Karpas-422 (cell line): ENCODE measurements around the gene FHIP1B. TPM values are rescaled to one million over a fixed set of nuclear protein-coding genes. Genes with fewer than 3 reads are reported as not detected.

Source experiments
- DNase-seq: peaks from one replicate; pipeline ENCODE4 v3.0.0-alpha.2; 2015
- H2AFZ ChIP-seq: fragments of 200-600 bp; sonication (generic); 2 replicates; pipeline ENCODE4 v1.6.1; 2014; ENCODE audit warnings: antibody characterized with exemption, low read length, mixed read lengths
- H3K27ac ChIP-seq: fragments of 200-600 bp; sonication (generic); 2 replicates; pipeline ENCODE4 v1.5.1; 2014; ENCODE audit warnings: mild to moderate bottlenecking, low read length, moderate library complexity
- H3K27me3 ChIP-seq: fragments of 200-600 bp; sonication (generic); 2 replicates; pipeline ENCODE4 v1.6.1; 2014; ENCODE audit warnings: low read length, mixed read lengths
- H3K36me3 ChIP-seq: fragments of 200-600 bp; sonication (generic); 2 replicates; pipeline ENCODE4 v1.6.1; 2014; ENCODE audit warnings: low read length, mixed read lengths; ENCODE audit not compliant: insufficient read depth
- H3K4me1 ChIP-seq: fragments of 200-600 bp; sonication (generic); 2 replicates; pipeline ENCODE4 v1.6.1; 2014; ENCODE audit warnings: mild to moderate bottlenecking, low read length, mixed read lengths
- H3K4me2 ChIP-seq: fragments of 200-600 bp; sonication (generic); 2 replicates; pipeline ENCODE4 v1.6.1; 2014; ENCODE audit warnings: low read length, low read depth, mild to moderate bottlenecking; ENCODE audit not compliant: poor library complexity, severe bottlenecking
- H3K4me3 ChIP-seq: fragments of 200-600 bp; sonication (generic); 2 replicates; pipeline ENCODE4 v1.5.1; 2014; ENCODE audit warnings: mild to moderate bottlenecking, antibody characterized with exemption, low read length, mixed read lengths
- H3K79me2 ChIP-seq: fragments of 200-600 bp; sonication (generic); 2 replicates; pipeline ENCODE4 v1.6.1; 2014; ENCODE audit warnings: mild to moderate bottlenecking, low read length, mixed read lengths
- H3K9ac ChIP-seq: fragments of 200-600 bp; sonication (generic); 2 replicates; pipeline ENCODE4 v1.6.0; 2014; ENCODE audit warnings: low read length
- H3K9me2 ChIP-seq: fragments of 200-600 bp; sonication (generic), shearing (Covaris generic); replicated peaks from 2 replicates; pipeline ENCODE4 v1.6.0; 2014; ENCODE audit warnings: mild to moderate bottlenecking, low read length, moderate library complexity; ENCODE audit not compliant: insufficient read depth
- H3K9me3 ChIP-seq: fragments of 300-700, 200-600 bp; sonication (generic); 2 replicates; pipeline ENCODE4 v1.6.1; 2014; ENCODE audit warnings: low read length, mixed read lengths
- H4K20me1 ChIP-seq: fragments of 200-600 bp; sonication (generic); 2 replicates; pipeline ENCODE4 v1.6.1; 2014; ENCODE audit warnings: mild to moderate bottlenecking, antibody characterized with exemption, low read length, low read depth; ENCODE audit not compliant: insufficient read depth
- total RNA-seq: library from RNA; depleted of rRNA; stranded (reverse); fragments of >200 nt; shearing (Covaris generic); gene quantifications from 2 replicates; pipeline ENCODE4 v1.2.3, GENCODE V29; 2014; ENCODE audit warnings: low replicate concordance

FHIP1B gene
- total RNA-seq, 1 experiment from 2014 or later, result 33.9 TPM

- no peaks in the 10 kb centered on the region for H3K79me2 ChIP-seq
- no peak within 1 kb of the TSS for H2AFZ ChIP-seq
- no peak within 1 kb of the TSS for H3K27ac ChIP-seq
- H3K36me3 ChIP-seq, result 0 out of 2 replicates have a peak, but pooled peaks cover 4% of the 10 kb centered on the region
- no peaks in the 10 kb centered on the region for H3K9me2 ChIP-seq
- H3K9me3 ChIP-seq, result no peaks in the 10 kb centered on the region
- H3K9ac ChIP-seq, result no peak within 1 kb of the TSS
- H3K4me3 ChIP-seq, result no peak within 1 kb of the TSS
- no peaks in the 10 kb centered on the region for H3K4me1 ChIP-seq
- no peak within 1 kb of the TSS for H3K4me2 ChIP-seq
- no peak for DNase-seq
- H3K27me3 ChIP-seq, result no peaks in the 10 kb centered on the region
- H4K20me1 ChIP-seq, result 0 out of 2 replicates have a peak, but pooled peaks cover 3% of the 10 kb centered on the region
Observed at GRCh38 chr11:6205366-6205765, 29.1 kb downstream of the FHIP1B start, which contains the start of gene C11orf42. Gene C11orf42 (plus strand): TSS chr11:6205557. CDS start chr11:6205616, 59 bp downstream.

- 0 out of 2 replicates have a peak, but pooled peaks cover 4% of the 10 kb centered on the region for H3K36me3 ChIP-seq
- no peaks in the 10 kb centered on the region for H3K4me1 ChIP-seq
- no peak overlapping the region for H2AFZ ChIP-seq
- no peak overlapping the region for H3K9ac ChIP-seq
- 0 out of 2 replicates have a peak, but pooled peaks cover 3% of the 10 kb centered on the region for H4K20me1 ChIP-seq
- H3K9me2 ChIP-seq, result no peaks in the 10 kb centered on the region
- no peak overlapping the region for H3K4me3 ChIP-seq
- H3K27ac ChIP-seq, result no peak overlapping the region
- H3K9me3 ChIP-seq, result no peaks in the 10 kb centered on the region
- no peaks in the 10 kb centered on the region for H3K27me3 ChIP-seq
- H3K4me2 ChIP-seq, result no peak overlapping the region
- H3K79me2 ChIP-seq, result no peaks in the 10 kb centered on the region
- DNase-seq, result no peak
Observed at GRCh38 chr11:6204706-6205105, 29.7 kb downstream of the FHIP1B start.

- Histone ChIP-seq H3K79me2 (no peaks in the 10 kb centered on the region), H2AFZ (no peak overlapping the region)
- DNase-seq, result no peak
Observed at GRCh38 chr11:6203327-6203726, 31.1 kb downstream of the FHIP1B start.

GRCh38 chr11:6202041-6202440 lies 32.4 kb downstream of the FHIP1B start:
- Histone ChIP-seq H3K79me2 (no peaks in the 10 kb centered on the region), H3K9me2 (no peaks in the 10 kb centered on the region), H3K4me3 (no peak overlapping the region), H3K9ac (no peak overlapping the region), H4K20me1 (0 out of 2 replicates have a peak, but pooled peaks cover 2% of the 10 kb centered on the region), H3K4me1 (no peaks in the 10 kb centered on the region), H3K4me2 (no peak overlapping the region), H3K36me3 (0 out of 2 replicates have a peak, but pooled peaks cover 4% of the 10 kb centered on the region), H2AFZ (no peak overlapping the region), H3K27me3 (no peaks in the 10 kb centered on the region), H3K9me3 (no peaks in the 10 kb centered on the region), H3K27ac (no peak overlapping the region)
- no peak for DNase-seq

More at GRCh38 chr11:6203327-6203726, 31.1 kb downstream of the FHIP1B start:
- no peak overlapping the region for H3K27ac ChIP-seq
- no peak overlapping the region for H3K4me2 ChIP-seq
- no peaks in the 10 kb centered on the region for H3K4me1 ChIP-seq
- H3K27me3 ChIP-seq, result no peaks in the 10 kb centered on the region
- H3K9me2 ChIP-seq, result no peaks in the 10 kb centered on the region
- 0 out of 2 replicates have a peak, but pooled peaks cover 3% of the 10 kb centered on the region for H4K20me1 ChIP-seq
- H3K9ac ChIP-seq, result no peak overlapping the region
- H3K36me3 ChIP-seq, result 0 out of 2 replicates have a peak, but pooled peaks cover 4% of the 10 kb centered on the region
- no peak overlapping the region for H3K4me3 ChIP-seq
- H3K9me3 ChIP-seq, result no peaks in the 10 kb centered on the region

GRCh38 chr11:6201481-6201880 lies 33.0 kb downstream of the FHIP1B start:
- no peak overlapping the region for H3K27ac ChIP-seq
- H3K4me1 ChIP-seq, result no peaks in the 10 kb centered on the region

GRCh38 chr11:6200975-6201374 lies 33.5 kb downstream of the FHIP1B start:
- no peak overlapping the region for H3K9ac ChIP-seq
- H3K27ac ChIP-seq, result no peak overlapping the region
- H3K27me3 ChIP-seq, result no peaks in the 10 kb centered on the region
- H3K9me2 ChIP-seq, result no peaks in the 10 kb centered on the region
- H3K9me3 ChIP-seq, result no peaks in the 10 kb centered on the region
- H3K4me3 ChIP-seq, result no peak overlapping the region
- no peaks in the 10 kb centered on the region for H3K4me1 ChIP-seq
- no peaks in the 10 kb centered on the region for H3K79me2 ChIP-seq
- no peak overlapping the region for H2AFZ ChIP-seq
- no peak for DNase-seq
- H3K4me2 ChIP-seq, result no peak overlapping the region
- no peaks in the 10 kb centered on the region for H4K20me1 ChIP-seq
- H3K36me3 ChIP-seq, result 0 out of 2 replicates have a peak, but pooled peaks cover 4% of the 10 kb centered on the region

More at GRCh38 chr11:6201481-6201880, 33.0 kb downstream of the FHIP1B start:
- no peak overlapping the region for H2AFZ ChIP-seq
- H4K20me1 ChIP-seq, result no peaks in the 10 kb centered on the region
- H3K9me3 ChIP-seq, result no peaks in the 10 kb centered on the region
- no peak for DNase-seq
- H3K9ac ChIP-seq, result no peak overlapping the region
- no peak overlapping the region for H3K4me2 ChIP-seq
- H3K9me2 ChIP-seq, result no peaks in the 10 kb centered on the region
- no peak overlapping the region for H3K4me3 ChIP-seq
- no peaks in the 10 kb centered on the region for H3K27me3 ChIP-seq
- no peaks in the 10 kb centered on the region for H3K79me2 ChIP-seq
- 0 out of 2 replicates have a peak, but pooled peaks cover 4% of the 10 kb centered on the region for H3K36me3 ChIP-seq

GRCh38 chr11:6199174-6199810 lies 35.1 kb downstream of the FHIP1B start, which contains the start of gene OR52W1:
Gene OR52W1 (plus strand): TSS chr11:6199224. CDS start chr11:6199224, 0 bp downstream.
- H3K9ac ChIP-seq, result no peak within 1 kb of the TSS

GRCh38 chr11:6197466-6198200 lies 36.8 kb downstream of the FHIP1B start:
- Histone ChIP-seq H3K4me3 (no peak overlapping the region), H3K79me2 (no peaks in the 10 kb centered on the region), H3K4me1 (no peaks in the 10 kb centered on the region), H3K27ac (no peak overlapping the region), H4K20me1 (no peaks in the 10 kb centered on the region), H3K4me2 (no peak overlapping the region), H3K9ac (no peak overlapping the region), H3K9me2 (no peaks in the 10 kb centered on the region), H3K36me3 (no peaks in the 10 kb centered on the region), H3K9me3 (no peaks in the 10 kb centered on the region), H2AFZ (no peak overlapping the region), H3K27me3 (no peaks in the 10 kb centered on the region)
- DNase-seq, result no peak

More at GRCh38 chr11:6199174-6199810, 35.1 kb downstream of the FHIP1B start, which contains the start of gene OR52W1:
- Histone ChIP-seq H3K9me3 (no peaks in the 10 kb centered on the region), H3K9me2 (no peaks in the 10 kb centered on the region), H3K4me3 (no peak within 1 kb of the TSS), H3K4me2 (no peak within 1 kb of the TSS), H3K27me3 (no peaks in the 10 kb centered on the region), H3K36me3 (no peaks in the 10 kb centered on the region), H3K27ac (no peak within 1 kb of the TSS), H3K79me2 (no peaks in the 10 kb centered on the region), H4K20me1 (no peaks in the 10 kb centered on the region), H2AFZ (no peak within 1 kb of the TSS), H3K4me1 (no peaks in the 10 kb centered on the region)
- DNase-seq, result no peak
